GM18508 (cell line): ENCODE data around the gene MAML2.

Experiments
- ATAC-seq: cut with Tn5 transposase; IDR thresholded peaks from one replicate; pipeline ENCODE4 v1.9.1; 2021; ENCODE audit warnings: moderate number of reproducible peaks; ENCODE audit not compliant: insufficient read depth, unreplicated experiment

MAML2 gene

GRCh38 chr11:96342961-96343711, at the start of gene MAML2:
TSS of gene MAML2 (minus strand) at chr11:96343195. CDS start at chr11:96341895, 1,300 bp downstream.
- ATAC-seq, result peak; percentile 56

DNA sequence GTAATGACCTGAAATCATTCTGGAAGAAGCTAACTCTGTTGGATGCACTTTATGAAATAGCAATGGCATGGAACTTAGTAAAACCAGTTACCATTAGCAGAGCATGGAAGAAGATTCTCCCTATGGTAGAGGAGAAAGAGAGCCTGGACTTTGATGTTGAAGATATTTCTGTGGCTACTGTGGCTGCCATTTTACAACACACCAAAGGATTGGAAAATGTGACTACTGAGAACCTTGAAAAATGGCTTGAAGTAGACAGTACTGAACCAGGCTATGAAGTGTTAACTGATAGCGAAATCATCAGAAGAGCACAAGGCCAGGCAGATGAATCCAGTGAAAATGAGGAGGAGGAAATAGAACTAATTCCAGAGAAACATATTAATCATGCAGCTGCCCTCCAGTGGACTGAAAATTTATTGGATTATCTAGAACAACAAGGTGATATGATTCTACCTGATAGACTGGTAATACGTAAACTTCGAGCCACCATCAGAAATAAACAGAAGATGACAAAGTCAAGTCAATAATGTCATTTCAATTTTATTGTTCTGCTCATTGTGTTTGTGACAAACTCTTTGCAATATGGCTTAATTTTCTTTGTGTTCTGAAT, 48.8 kb upstream of the MAML2 start:
- ATAC-seq, result no peak

DNA sequence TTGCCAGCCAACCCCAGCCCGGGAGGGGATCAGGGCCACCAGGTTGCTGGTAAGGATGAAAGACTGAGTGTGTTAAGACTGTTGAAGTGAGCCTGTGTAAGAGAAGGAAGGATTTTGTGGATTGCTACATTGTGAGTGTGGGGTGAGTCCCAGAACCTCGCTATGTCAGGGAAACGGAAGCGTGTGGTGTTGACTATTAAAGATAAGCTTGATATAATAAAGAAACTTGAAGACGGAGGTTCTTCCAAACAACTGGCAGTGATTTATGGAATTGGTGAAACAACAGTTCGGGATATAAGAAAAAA, 47.4 kb upstream of the MAML2 start:
- no peak for ATAC-seq

DNA sequence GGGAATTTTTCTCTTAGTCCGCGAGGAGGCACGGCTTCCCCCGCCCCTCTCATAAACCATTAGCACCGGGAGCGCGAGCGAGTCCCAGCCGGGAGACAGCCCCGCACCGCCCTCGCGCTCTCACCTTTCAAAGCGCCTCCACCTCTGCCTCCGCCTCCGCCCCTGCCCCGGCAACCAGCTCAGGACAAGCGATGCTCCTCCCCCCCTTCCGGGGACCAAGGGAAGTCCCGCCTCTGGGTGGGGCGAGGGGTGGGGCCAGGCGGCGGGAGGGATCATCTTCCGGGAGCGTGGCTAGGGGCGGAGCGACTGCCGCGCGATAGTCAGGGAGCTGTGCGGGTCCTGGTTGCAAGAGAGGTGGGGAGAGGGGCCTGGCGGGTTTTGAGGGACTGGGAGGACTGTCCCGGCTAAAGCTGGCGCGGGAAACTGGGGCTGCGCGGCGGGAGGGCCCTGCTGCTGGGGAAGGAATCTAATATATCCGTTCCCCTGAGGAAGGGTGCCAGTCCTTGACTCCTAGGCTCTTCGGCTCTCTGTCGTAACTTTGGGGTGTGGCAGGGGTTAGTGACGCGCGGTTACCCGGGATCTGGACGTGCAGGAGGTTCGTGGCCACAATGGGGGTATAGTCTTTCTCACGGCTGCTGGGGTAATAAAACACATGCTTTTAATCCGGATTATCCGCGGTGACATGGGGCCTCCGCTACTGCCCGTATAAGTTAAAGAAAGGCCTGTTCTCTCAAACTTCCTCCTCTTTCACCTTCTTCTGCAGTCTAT, 46.9 kb upstream of the MAML2 start, which contains the start of the genes CCDC82 and JRKL:
Gene CCDC82 (minus strand): TSS at position 193 of the 768 bp plus-strand sequence. CDS start 5,165 bp downstream, outside the sequence.
Gene JRKL (plus strand): TSS at position 294 of the 768 bp plus-strand sequence. CDS start 637 bp downstream, outside the sequence.
- ATAC-seq, result peak; percentile 77

DNA sequence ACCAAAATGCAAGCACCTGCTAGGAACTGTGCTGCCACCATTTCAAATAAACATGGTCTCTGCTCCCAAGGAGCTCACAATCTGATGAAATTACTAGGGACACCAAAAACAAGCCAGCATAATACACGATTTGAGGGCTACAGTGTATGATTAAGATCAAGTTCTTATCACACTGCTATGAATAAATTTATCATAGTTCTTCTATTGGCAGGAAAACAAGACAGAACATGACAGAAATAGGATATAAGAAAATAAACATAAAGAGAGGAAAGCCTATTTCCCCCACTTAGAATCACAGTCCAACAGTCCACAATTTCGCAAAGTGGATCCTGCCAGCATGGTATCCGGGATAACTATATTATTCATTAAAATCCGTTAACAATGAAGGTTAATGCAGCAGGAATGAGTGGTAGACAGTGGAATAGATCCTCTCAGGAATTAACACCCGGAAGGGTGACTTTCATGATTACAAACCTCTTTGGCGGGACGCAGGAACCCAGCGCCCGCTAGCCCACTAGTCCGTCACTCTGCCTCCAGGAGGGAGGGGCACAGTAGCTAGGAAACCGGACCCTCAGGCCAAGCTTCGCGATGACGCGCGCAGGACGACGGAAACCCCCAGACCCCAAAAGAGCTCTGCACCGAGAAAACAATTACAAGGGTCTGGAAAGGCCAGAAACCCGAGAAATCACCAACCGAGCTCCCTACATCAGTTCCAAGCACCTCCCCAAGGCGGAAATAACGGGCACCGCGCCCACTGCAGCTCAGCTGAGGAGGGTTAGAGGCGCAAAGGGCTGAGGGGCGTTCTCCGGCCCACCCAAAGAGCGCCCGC, 46.1 kb upstream of the MAML2 start:
- ATAC-seq, result peak; percentile 35

DNA sequence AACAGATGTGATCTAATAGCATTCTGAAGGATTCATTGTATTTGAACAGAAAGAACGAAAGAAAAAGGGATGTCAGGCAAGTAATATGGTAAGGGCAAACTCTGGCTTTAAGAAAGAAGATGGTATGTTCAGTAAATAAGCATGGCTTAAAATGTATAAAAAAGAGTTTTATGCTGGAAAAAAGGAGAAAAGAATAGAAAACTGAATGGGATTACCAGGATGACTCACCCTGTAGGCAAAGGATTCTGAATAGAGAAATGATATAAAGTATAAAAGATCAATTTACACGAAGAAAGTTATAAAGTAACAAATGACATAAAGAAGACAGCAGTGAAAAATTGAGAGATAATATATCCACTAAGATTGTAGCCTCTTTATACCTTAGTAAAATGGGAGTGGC, 42.2 kb upstream of the MAML2 start:
- no peak for ATAC-seq

GRCh38 chr11:96384156-96384555, 41.2 kb upstream of the MAML2 start:
- no peak for ATAC-seq

GRCh38 chr11:96376796-96377195, 33.8 kb upstream of the MAML2 start:
- no peak for ATAC-seq

DNA sequence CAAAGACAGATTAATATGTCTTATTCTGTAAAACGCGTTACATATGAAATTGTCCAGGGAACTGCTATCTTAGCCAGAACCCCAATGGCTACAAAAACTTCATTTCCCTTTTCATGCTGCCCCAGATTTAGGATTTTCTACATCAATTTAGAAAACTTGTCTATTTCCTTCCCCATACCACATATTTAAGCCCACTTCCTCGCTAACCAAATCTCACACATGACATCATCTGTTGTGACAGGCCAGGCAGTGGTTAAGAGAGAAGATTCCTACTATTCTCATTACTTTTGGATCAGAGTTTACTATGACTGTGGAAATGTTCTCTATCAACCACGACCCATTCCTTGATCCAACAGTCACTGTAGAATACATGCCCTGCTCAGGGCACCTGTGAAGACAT, 30.8 kb upstream of the MAML2 start:
- no peak for ATAC-seq

DNA sequence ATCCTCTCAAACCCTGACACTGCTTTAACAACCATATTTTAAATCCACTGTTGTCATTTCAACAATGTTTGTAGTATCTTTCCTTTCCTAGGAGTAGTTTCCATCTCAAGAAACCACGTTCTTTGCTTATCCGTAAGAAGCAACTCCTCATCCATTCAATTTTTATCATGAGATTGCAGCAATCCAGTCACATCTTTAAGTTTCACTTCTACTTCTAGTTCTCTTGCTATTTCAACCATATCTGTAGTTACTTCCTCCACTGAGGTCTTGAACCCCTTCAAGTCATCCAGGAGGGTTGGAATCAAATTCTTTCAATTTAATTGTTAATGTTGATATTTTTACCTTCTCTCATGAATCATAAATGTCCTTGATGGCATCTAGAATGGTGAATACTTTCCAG, 24.3 kb upstream of the MAML2 start:
- ATAC-seq, result no peak

DNA sequence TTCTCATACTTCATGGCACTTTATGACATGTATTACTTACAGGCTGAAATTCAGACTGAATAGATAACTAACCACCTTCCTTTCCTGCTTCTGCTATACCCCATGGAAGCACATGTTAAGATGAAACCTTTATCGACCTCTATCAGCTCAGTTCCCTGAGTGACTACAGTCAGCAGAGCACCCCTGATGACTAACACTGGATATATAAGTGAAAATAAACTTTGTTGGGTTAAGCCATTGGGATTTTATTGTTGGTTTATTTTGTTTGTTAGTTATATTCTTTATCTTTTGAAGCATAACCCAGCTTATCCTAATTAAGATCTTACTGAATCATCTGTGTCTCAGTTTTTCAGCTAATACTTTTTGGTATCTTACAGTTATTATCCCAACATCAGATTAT, 23.0 kb upstream of the MAML2 start:
- ATAC-seq, result no peak

- ATAC-seq, result no peak
Observed at GRCh38 chr11:96365493-96365892, 22.5 kb upstream of the MAML2 start.

DNA sequence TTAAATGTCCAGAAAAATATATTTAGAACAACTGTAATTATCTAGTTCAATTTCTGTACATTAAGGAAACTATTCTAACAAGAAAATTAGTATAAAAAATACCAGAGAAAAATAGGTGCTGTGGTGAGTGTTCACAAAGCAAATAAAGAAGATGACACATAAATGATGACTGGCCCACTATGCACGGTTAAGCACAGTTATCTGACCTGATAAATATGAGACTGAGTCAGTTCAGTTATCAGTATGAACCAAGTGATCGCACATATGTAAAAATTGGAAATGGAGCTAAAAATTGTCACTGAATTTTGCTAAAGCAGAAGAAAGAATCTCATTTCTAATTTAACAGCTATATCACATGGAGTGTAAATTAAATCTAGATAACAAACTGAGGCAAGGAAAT, 18.8 kb upstream of the MAML2 start:
- ATAC-seq, result no peak

- no peak for ATAC-seq
Observed at GRCh38 chr11:96358321-96358720, 15.3 kb upstream of the MAML2 start.

- ATAC-seq, result no peak
Observed at GRCh38 chr11:96357794-96358193, 14.8 kb upstream of the MAML2 start.

DNA sequence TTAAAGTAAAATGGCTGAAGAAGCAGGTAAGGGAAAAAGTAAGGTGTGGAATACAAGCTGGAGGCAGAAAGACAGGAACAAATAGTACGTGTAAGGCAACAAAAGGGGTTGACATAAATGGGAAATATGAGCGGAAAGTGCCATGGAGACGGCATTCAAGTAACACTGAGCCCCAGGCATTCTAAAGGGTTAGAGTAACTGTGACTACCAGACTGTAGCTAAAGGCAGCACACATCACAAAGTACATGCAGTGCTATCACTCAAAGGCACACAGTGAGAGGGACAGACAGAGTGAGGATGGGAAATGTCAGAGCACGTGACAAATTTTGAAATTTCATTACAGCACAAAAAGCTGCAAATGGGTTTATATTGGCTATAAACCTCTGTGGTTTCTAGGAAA, 13.9 kb upstream of the MAML2 start:
- no peak for ATAC-seq

- no peak for ATAC-seq
Observed at GRCh38 chr11:96342014-96342960, 708 bp downstream of the MAML2 start.

DNA sequence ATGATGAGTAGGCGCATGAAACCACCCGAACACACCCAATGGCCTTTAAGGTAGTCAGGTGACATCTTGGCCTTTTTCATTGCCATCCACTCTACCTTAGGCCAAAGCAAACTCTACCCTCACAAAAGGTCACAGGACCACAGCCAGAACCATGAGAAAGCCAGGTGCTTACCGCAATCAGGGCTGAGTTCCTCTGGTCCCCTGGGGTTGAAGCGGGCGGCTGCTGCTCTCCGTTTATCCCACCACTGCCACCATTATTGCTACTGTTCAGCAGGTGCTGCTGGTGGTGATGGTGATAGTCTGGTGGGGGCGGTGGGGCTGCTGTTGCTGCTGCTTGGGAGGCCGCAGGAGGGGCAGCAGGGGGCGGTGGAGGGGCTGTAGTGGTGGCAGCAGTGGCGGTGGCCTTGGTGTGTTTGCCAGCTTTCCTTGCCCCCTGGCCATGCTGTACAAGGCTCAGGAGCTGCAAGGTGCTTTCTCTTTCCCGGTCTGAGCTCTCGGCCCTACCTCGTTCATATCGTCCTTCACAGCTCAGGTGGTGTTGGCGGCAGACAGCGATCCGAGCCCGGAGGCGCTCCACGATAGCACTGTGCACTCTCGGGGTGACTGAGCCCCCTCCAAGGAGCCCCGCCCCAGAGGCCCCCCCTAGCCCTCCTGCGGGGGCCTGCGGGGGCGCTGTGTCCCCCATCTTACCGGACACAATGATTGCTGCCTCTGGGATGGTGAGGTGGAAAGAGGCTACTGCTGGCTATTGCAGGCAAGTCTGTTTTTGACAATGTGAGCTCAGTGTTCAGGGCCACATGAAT, 1.6 kb downstream of the MAML2 start:
- peak; percentile 22 for ATAC-seq

DNA sequence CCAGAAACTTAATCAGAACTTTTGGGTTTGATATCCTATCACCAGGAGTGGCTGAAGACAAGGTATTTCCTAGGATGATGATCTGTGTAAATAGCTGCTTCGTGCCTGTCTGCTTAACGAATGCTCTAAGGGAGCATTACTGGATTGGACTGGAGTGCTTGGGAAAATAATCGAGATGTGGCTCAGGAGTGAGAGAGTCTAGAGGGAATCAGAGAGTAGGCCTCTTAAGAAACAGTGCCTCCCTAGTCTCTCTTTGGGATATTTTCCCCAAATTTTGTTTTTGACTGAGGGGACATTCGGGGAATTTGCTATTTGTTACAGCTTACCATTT, 2.5 kb downstream of the MAML2 start:
- ATAC-seq, result no peak
